GM18951 (cell line): ENCODE results near the gene DUS4L.

Experiments used
- POLR2A ChIP-seq: IDR thresholded peaks from 4 replicates; pipeline ENCODE4 v1.6.1; 2011; ENCODE audit warnings: mild to moderate bottlenecking; ENCODE audit not compliant: insufficient read length, insufficient read depth; ENCODE audit errors: extremely low read depth
- in situ Hi-C: fragments of 300-500 bp; cut with MboI; formaldehyde crosslinking; loops from one replicate; pipeline ENCODE4 v1.12.0; 2022; ENCODE audit warnings: low sequenced_read_pairs, mixed read lengths, inconsistent platforms; ENCODE audit not compliant: unreplicated experiment

DUS4L gene

DNA sequence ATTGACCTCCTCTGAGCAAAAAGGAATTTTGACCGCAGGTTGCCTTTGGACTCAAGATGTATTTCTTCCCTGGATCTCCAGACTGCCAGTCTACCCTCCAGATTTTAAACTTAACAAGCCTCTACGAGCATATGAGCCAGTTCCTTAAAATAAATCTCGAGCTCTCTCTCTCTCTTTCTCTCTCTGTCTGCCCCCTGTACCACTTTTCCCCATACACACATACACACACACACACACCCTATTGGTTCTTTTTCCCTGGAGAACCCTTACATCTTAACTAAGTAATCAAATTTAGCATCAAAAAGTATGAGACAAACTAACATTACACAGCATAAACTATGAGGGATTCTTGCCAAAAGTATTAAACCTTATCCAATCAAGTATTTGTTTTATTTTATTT is 27.6 kb downstream of the DUS4L start:
- in situ Hi-C loops, result no loop called here
- TF ChIP-seq POLR2A, result no peak

- TF ChIP-seq POLR2A, result no peak
- in situ Hi-C loops, result no loop called here
Measured at GRCh38 chr7:107592361-107593024, 28.7 kb downstream of the DUS4L start.

- no peak for TF ChIP-seq POLR2A
- in situ Hi-C loops, result no loop called here
Measured at GRCh38 chr7:107593025-107593410, 29.2 kb downstream of the DUS4L start.

DNA sequence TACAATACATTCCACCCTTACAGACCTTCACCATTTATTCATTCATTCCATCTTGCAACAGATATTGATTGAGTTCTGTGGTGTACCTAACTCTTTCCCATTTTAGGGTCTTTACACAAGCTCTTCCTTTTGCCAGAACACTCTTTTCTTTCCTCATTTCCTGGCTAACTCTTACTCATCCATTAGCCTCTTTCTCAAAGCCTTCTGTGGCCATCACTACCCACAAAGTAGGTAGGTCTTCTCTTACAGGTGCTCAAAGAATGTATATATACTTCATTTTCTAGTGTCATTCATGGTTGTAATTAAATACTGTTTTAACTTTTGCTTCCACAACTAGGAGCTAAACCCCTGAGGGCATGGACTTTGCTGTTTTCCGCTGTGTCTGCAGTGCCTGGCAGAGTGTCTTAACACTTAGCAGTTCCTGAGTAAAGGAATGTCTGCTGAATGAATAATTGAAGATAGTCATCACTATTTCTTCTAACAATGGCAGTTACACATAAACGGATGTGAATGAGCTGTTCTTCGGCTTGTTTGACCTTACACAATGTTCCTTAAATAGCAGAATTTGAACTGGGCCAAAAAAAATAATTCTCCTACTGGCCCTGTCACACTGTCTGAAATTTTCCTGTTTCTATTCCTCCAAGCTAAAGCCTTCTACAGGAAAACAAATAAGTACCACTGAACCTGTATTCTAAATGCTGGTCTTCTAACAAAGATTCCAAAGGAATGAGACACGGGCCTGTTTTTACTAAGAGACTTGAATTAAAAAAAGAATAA is 31.4 kb downstream of the DUS4L start:
- no peak for TF ChIP-seq POLR2A
- in situ Hi-C loops, result no loop called here

GRCh38 chr7:107596881-107597581 is 33.3 kb downstream of the DUS4L start:
- no peak for TF ChIP-seq POLR2A
- in situ Hi-C loops, result no loop called here

- in situ Hi-C loops, result no loop called here
- no peak for TF ChIP-seq POLR2A
Measured at GRCh38 chr7:107597582-107597916, 33.8 kb downstream of the DUS4L start.

DNA sequence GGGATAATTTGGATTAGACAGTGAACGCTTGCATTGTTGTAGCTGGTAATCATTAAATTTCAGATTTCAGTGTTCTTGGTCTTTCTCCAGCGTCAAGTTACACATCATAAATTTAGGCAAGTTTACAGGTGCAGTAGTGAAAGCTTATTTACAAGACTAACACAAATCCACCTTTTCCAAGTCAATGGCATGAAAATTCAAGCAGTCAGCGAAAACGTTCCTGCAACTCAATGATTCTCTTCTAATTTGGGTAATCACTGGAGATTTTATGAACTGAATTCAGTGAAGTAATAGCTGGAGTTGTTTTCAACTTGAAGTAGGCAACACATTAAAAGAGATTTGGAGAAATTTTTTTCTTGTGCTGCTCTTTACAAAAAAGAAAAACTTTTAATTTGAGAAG is 34.2 kb downstream of the DUS4L start:
- TF ChIP-seq POLR2A, result no peak
- in situ Hi-C loops, result no loop called here

- no peak for TF ChIP-seq POLR2A
- in situ Hi-C loops, result no loop called here
Measured at GRCh38 chr7:107599262-107599661, 35.5 kb downstream of the DUS4L start.

DNA sequence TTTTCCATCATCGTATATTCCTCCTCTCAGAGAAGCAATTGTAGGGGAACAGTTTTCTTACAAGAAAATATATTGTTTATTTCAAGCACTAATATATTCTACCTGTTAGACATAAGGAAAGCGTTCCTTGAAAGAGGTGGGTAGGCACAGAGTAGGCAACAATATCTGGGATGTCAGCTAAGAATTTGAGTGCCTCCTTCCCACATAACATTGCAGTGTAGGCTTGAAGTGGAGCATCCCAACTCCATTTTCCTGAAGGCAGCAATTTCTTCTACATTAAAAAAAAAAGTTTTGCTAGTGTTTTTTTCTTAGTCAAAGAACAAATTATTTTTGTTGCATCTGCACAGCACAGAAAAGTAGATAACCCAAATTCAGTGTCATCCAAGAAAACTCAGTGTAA is 37.0 kb downstream of the DUS4L start:
- in situ Hi-C loops, result no loop called here
- TF ChIP-seq POLR2A, result no peak

DNA sequence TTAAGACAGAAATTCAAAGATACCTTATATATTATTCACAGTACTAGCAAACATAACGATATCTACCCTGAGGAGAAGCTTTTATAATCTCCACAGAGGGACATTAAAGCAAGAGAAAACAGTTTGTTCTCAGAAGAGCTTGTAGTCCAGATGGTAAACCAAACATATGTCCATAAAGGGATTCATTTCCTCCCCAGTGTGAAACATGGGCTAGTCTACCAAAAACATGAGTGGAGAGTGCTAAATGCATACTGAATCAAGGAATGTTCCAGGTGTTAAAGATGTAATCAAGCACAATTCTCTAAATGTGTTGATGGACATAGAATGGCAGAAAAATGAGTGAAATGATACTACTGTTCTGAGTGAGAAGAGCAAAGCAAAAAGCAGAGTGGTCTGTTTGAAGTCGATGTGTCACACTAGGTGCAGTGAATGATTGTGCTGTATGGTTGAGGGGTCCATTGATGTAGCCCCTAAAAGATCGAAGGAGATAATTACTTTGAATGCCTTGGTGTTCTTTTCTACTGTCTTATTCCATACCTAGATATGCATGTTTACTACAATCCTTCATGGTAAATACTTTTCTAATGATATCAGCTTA is 41.5 kb downstream of the DUS4L start:
- in situ Hi-C loops, result no loop called here
- no peak for TF ChIP-seq POLR2A

GRCh38 chr7:107606303-107606702 is 42.5 kb downstream of the DUS4L start:
- no peak for TF ChIP-seq POLR2A
- in situ Hi-C loops, result no loop called here

DNA sequence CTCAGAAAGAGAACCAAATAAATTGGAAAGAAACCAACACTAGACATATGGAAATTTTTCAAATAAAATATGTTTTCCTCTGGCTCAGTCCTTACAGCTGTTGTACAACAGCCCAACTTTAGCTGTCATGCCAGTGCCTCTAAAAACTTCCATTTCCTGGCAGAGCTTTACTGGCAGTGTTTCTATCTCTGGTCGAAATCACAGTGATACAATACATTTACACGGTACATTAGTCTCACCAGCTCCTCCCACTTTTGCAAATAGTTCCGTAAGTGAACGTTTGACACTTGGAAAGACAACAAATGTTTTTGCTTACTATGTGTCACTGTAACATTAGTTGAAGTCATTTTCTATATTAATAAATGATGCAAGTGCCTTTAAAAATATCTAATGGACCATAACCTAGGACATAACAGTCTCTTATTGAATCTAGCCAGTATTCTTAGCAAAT is 46.1 kb downstream of the DUS4L start:
- no peak for TF ChIP-seq POLR2A
- in situ Hi-C loops, result no loop called here

GRCh38 chr7:107610323-107610722 is 46.6 kb downstream of the DUS4L start:
- in situ Hi-C loops, result no loop called here
- TF ChIP-seq POLR2A, result no peak
